Measurements from ENCODE around the gene CABLES2. TPM values are rescaled to one million over a fixed set of nuclear protein-coding genes. Genes with fewer than 3 reads are reported as not detected.

CABLES2 gene
- total RNA-seq, 1 experiment from 2014 or later = 7.5 TPM

DNA sequence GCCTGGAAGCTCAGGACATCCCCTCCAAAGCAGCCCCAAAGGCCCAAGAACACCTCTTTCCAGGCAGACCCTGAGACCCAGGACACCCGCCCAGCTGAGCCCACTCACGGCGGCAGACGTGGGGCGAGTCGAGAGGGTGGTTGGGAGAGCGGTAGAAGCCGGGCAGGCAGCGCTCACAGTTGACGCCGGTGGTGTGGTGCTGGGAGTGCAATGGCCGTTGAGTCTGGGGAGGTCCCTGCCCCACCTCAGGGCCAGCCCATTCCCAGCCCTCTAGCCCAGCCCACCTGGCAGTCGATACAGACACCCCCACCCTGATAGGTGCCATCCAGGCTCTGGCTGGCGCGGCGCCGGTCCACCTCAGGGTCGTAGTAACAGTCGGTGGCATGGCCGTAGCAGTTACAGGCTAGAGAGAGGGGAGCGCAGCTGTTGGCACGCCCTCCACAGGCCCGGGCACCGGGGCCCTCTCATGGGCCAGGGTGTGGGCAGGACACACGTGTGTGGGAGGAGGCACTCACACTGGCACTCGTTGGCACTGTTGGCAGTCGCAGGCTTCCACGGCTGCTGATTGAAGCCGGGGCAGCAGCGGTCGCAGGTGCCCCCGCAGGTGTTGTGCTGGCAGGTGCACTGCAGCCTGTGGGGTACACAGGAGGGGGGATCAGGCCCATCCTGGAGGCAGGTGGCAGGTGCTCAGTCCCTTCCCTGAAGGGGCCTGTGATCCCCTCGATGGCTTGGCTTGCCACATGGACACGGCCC lies 60.5 kb downstream of the CABLES2 start:
- ChIA-PET CTCF (no interaction called here), POLR2A (no interaction called here)
- DNase-seq (ENCODE audit: low spot score) = no peak
- Mint-ChIP-seq H3K4me1 (peaks cover 2% of the 10 kb centered on the region; the same call in 1 of the 2 replicates), H3K27me3 (ENCODE audit: low read depth) (no peaks in the 10 kb centered on the region), H3K9me3 (peaks cover 9% of the 10 kb centered on the region), H3K27ac (no peak overlapping the region), H3K4me3 (no peak overlapping the region), H3K36me3 (peaks cover 68% of the 10 kb centered on the region)
- TF ChIP-seq, protein P1, sequence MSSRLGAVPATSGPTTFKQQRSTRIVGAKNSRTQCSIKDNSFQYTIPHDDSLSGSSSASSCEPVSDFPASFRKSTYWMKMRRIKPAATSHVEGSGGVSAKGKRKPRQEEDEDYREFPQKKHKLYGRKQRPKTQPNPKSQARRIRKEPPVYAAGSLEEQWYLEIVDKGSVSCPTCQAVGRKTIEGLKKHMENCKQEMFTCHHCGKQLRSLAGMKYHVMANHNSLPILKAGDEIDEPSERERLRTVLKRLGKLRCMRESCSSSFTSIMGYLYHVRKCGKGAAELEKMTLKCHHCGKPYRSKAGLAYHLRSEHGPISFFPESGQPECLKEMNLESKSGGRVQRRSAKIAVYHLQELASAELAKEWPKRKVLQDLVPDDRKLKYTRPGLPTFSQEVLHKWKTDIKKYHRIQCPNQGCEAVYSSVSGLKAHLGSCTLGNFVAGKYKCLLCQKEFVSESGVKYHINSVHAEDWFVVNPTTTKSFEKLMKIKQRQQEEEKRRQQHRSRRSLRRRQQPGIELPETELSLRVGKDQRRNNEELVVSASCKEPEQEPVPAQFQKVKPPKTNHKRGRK (CRISPR knock-in tag; IDR thresholded peaks at IDR 0.05; ENCODE audit: borderline replicate concordance) = no peak
- TF ChIP-seq KAT7 (CRISPR knock-in tag; IDR thresholded peaks at IDR 0.05; ENCODE audit: borderline replicate concordance) = no peak
- TF ChIP-seq, protein P2, sequence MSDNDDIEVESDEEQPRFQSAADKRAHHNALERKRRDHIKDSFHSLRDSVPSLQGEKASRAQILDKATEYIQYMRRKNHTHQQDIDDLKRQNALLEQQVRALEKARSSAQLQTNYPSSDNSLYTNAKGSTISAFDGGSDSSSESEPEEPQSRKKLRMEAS (CRISPR knock-in tag; IDR thresholded peaks at IDR 0.05) = no peak
- no peak for TF ChIP-seq PRRX2 (CRISPR knock-in tag; IDR thresholded peaks at IDR 0.05)
- TF ChIP-seq, protein P3, sequence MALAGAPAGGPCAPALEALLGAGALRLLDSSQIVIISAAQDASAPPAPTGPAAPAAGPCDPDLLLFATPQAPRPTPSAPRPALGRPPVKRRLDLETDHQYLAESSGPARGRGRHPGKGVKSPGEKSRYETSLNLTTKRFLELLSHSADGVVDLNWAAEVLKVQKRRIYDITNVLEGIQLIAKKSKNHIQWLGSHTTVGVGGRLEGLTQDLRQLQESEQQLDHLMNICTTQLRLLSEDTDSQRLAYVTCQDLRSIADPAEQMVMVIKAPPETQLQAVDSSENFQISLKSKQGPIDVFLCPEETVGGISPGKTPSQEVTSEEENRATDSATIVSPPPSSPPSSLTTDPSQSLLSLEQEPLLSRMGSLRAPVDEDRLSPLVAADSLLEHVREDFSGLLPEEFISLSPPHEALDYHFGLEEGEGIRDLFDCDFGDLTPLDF (CRISPR knock-in tag; IDR thresholded peaks at IDR 0.05) = no peak
- TF ChIP-seq, protein P4, sequence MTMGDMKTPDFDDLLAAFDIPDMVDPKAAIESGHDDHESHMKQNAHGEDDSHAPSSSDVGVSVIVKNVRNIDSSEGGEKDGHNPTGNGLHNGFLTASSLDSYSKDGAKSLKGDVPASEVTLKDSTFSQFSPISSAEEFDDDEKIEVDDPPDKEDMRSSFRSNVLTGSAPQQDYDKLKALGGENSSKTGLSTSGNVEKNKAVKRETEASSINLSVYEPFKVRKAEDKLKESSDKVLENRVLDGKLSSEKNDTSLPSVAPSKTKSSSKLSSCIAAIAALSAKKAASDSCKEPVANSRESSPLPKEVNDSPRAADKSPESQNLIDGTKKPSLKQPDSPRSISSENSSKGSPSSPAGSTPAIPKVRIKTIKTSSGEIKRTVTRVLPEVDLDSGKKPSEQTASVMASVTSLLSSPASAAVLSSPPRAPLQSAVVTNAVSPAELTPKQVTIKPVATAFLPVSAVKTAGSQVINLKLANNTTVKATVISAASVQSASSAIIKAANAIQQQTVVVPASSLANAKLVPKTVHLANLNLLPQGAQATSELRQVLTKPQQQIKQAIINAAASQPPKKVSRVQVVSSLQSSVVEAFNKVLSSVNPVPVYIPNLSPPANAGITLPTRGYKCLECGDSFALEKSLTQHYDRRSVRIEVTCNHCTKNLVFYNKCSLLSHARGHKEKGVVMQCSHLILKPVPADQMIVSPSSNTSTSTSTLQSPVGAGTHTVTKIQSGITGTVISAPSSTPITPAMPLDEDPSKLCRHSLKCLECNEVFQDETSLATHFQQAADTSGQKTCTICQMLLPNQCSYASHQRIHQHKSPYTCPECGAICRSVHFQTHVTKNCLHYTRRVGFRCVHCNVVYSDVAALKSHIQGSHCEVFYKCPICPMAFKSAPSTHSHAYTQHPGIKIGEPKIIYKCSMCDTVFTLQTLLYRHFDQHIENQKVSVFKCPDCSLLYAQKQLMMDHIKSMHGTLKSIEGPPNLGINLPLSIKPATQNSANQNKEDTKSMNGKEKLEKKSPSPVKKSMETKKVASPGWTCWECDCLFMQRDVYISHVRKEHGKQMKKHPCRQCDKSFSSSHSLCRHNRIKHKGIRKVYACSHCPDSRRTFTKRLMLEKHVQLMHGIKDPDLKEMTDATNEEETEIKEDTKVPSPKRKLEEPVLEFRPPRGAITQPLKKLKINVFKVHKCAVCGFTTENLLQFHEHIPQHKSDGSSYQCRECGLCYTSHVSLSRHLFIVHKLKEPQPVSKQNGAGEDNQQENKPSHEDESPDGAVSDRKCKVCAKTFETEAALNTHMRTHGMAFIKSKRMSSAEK (CRISPR knock-in tag; IDR thresholded peaks at IDR 0.05; ENCODE audit: borderline replicate concordance) = no peak
- TF ChIP-seq, protein P5, sequence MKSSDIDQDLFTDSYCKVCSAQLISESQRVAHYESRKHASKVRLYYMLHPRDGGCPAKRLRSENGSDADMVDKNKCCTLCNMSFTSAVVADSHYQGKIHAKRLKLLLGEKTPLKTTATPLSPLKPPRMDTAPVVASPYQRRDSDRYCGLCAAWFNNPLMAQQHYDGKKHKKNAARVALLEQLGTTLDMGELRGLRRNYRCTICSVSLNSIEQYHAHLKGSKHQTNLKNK (CRISPR knock-in tag; IDR thresholded peaks at IDR 0.05) = no peak
- TF ChIP-seq GTF2I (CRISPR knock-in tag; conservative IDR thresholded peaks at IDR 0.05) = no peak
- TF ChIP-seq, protein P6, sequence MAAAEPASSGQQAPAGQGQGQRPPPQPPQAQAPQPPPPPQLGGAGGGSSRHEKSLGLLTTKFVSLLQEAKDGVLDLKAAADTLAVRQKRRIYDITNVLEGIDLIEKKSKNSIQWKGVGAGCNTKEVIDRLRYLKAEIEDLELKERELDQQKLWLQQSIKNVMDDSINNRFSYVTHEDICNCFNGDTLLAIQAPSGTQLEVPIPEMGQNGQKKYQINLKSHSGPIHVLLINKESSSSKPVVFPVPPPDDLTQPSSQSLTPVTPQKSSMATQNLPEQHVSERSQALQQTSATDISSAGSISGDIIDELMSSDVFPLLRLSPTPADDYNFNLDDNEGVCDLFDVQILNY (CRISPR knock-in tag; IDR thresholded peaks at IDR 0.05) = no peak
- TF ChIP-seq, protein P7, sequence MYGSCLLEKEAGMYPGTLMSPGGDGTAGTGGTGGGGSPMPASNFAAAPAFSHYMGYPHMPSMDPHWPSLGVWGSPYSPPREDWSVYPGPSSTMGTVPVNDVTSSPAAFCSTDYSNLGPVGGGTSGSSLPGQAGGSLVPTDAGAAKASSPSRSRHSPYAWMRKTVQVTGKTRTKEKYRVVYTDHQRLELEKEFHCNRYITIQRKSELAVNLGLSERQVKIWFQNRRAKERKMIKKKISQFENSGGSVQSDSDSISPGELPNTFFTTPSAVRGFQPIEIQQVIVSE (CRISPR knock-in tag; IDR thresholded peaks at IDR 0.05; ENCODE audit: borderline replicate concordance) = no peak
- TF ChIP-seq, protein P8, sequence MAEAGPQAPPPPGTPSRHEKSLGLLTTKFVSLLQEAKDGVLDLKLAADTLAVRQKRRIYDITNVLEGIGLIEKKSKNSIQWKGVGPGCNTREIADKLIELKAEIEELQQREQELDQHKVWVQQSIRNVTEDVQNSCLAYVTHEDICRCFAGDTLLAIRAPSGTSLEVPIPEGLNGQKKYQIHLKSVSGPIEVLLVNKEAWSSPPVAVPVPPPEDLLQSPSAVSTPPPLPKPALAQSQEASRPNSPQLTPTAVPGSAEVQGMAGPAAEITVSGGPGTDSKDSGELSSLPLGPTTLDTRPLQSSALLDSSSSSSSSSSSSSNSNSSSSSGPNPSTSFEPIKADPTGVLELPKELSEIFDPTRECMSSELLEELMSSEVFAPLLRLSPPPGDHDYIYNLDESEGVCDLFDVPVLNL (CRISPR knock-in tag; IDR thresholded peaks at IDR 0.05; ENCODE audit: borderline replicate concordance, low read depth) = no peak
- TF ChIP-seq, protein P9, sequence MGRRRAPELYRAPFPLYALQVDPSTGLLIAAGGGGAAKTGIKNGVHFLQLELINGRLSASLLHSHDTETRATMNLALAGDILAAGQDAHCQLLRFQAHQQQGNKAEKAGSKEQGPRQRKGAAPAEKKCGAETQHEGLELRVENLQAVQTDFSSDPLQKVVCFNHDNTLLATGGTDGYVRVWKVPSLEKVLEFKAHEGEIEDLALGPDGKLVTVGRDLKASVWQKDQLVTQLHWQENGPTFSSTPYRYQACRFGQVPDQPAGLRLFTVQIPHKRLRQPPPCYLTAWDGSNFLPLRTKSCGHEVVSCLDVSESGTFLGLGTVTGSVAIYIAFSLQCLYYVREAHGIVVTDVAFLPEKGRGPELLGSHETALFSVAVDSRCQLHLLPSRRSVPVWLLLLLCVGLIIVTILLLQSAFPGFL (CRISPR knock-in tag; IDR thresholded peaks at IDR 0.05; ENCODE audit: borderline replicate concordance) = no peak
- no peak for TF ChIP-seq ATF1 (CRISPR knock-in tag; IDR thresholded peaks at IDR 0.05)
- TF ChIP-seq ZNF317 (CRISPR knock-in tag; IDR thresholded peaks at IDR 0.05; ENCODE audit: borderline replicate concordance, low read depth) = no peak
- no peak for ATAC-seq
